Transverse colon (tissue), 4 donors: ENCODE results near the gene OR1S2. TPM values are rescaled to one million over a fixed set of nuclear protein-coding genes. Genes with fewer than 3 reads are reported as not detected.

Source experiments
- DNase-seq: peaks from one replicate; pipeline ENCODE4 v3.0.0-alpha.2; 2019
- H3K27ac ChIP-seq, 4 donors: fragments of 200-600 bp; sonication (generic); 2 replicates each; pipeline ENCODE4 v1.5.1; 2016 to 2018; ENCODE audit warnings: inconsistent platforms in 4 of 4
- H3K27me3 ChIP-seq: fragments of 200-600 bp; sonication (generic); 2 replicates; pipeline ENCODE4 v1.5.1; 2017; ENCODE audit warnings: inconsistent platforms
- H3K36me3 ChIP-seq, 4 donors: fragments of 200-600 bp; sonication (generic); 2 replicates each; pipeline ENCODE4 v1.5.1; 2017 to 2019; ENCODE audit warnings: inconsistent platforms in 4 of 4
- H3K4me1 ChIP-seq, 4 donors: fragments of 200-600 bp; sonication (generic); 2 replicates each; pipeline ENCODE4 v1.5.1; 2017 to 2020; ENCODE audit warnings: inconsistent platforms in 4 of 4
- H3K4me3 ChIP-seq, 4 donors: fragments of 200-600 bp; sonication (generic); 1 replicate in 1 of 4; 2 replicates in 3 of 4; pipeline versions ENCODE4 v1.5.1 to v1.6.1; 2017 to 2019; ENCODE audit warnings: inconsistent platforms in 4 of 4
- H3K9me3 ChIP-seq, 2 donors: fragments of 200-600 bp; sonication (generic); 2 replicates each; pipeline ENCODE4 v1.5.1; 2017 to 2019; ENCODE audit warnings: inconsistent platforms in 2 of 2
- EP300 ChIP-seq: sonication (generic); formaldehyde crosslinking; IDR thresholded peaks from one replicate; pipeline ENCODE4 v1.6.1; 2017; ENCODE audit warnings: antibody characterized with exemption, low read depth
- POLR2A ChIP-seq: fragments of 450-650 bp; IDR thresholded peaks from one replicate; pipeline ENCODE4 v1.6.1; 2016; ENCODE audit warnings: antibody characterized with exemption, mild to moderate bottlenecking, moderate library complexity
- POLR2AphosphoS5 ChIP-seq, 3 donors: sonication (generic); formaldehyde crosslinking; IDR thresholded peaks; one replicate each; pipeline ENCODE4 v1.6.1; 2016; ENCODE audit warnings: antibody characterized with exemption in 3 of 3
- WGBS, 2 donors: methylation state at CpG; one replicate each; pipeline ENCODE4 v1.1.5; 2018; ENCODE audit warnings: low coverage in 1 of 2; 5-methylcytosine and 5-hydroxymethylcytosine counted together
- in situ Hi-C, 4 donors: fragments of 200-750 bp; cut with MboI; loops; one replicate each; pipeline versions ENCODE4 v1.15.0 to v1.15.1; 2017; ENCODE audit warnings: low sequenced_read_pairs in 3 of 4, low pct_ligation_motif_present in 1 of 4, low pct_unique_long_range_greater_than_20kb in 1 of 4
- intact Hi-C: fragments of 100-400 bp; cut with DNase I; formaldehyde crosslinking; loops from one replicate; pipeline ENCODE4 v1.15.1; 2023; ENCODE audit warnings: low total_unique reads
- total RNA-seq, 4 donors: library from RNA; depleted of rRNA; stranded (reverse); fragments of >200 nt; gene quantifications; one replicate each; pipeline ENCODE4 v1.1.0, GENCODE V29; 2016
- TF ChIP-seq, protein P1 (sequence below), 5 experiments: fragments of 200-600 bp in 3 of 5; fragments of 450-650 bp in 2 of 5; sonication (generic) in 3 of 5; IDR thresholded peaks; 1 replicate in 2 of 5; 2 replicates in 3 of 5; pipeline ENCODE4 v1.5.1; 2016 to 2017; ENCODE audit warnings: antibody characterized with exemption in 5 of 5, inconsistent platforms in 3 of 5, mild to moderate bottlenecking in 2 of 5, moderate library complexity in 1 of 5

Gene OR1S2, protein sequence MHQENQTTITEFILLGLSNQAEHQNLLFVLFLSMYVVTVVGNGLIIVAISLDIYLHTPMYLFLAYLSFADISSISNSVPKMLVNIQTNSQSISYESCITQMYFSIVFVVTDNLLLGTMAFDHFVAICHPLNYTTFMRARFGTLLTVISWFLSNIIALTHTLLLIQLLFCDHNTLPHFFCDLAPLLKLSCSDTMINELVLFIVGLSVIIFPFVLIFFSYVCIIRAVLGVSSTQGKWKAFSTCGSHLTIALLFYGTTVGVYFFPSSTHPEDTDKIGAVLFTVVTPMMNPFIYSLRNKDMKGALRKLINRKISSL
- total RNA-seq: not detected

- intact Hi-C loops (no loop called here), in situ Hi-C loops (no loop called here)
- Histone ChIP-seq H3K4me1 (no peaks in the 10 kb centered on the region), H3K4me3 (no peak within 1 kb of the TSS), H3K36me3 (no peaks in the 10 kb centered on the region), H3K27me3 (no peaks in the 10 kb centered on the region), H3K9me3 (no peaks in the 10 kb centered on the region), H3K27ac (no peak within 1 kb of the TSS)
- TF ChIP-seq, protein P1, sequence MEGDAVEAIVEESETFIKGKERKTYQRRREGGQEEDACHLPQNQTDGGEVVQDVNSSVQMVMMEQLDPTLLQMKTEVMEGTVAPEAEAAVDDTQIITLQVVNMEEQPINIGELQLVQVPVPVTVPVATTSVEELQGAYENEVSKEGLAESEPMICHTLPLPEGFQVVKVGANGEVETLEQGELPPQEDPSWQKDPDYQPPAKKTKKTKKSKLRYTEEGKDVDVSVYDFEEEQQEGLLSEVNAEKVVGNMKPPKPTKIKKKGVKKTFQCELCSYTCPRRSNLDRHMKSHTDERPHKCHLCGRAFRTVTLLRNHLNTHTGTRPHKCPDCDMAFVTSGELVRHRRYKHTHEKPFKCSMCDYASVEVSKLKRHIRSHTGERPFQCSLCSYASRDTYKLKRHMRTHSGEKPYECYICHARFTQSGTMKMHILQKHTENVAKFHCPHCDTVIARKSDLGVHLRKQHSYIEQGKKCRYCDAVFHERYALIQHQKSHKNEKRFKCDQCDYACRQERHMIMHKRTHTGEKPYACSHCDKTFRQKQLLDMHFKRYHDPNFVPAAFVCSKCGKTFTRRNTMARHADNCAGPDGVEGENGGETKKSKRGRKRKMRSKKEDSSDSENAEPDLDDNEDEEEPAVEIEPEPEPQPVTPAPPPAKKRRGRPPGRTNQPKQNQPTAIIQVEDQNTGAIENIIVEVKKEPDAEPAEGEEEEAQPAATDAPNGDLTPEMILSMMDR (IDR thresholded peaks at IDR 0.05): no peak
- TF ChIP-seq POLR2AphosphoS5 (IDR thresholded peaks at IDR 0.05) (no peak), EP300 (no peak), POLR2A (no peak)
- no peak for DNase-seq
These were observed at the start of gene OR1S2 for GRCh38 chr11:58204042-58204441. TSS of gene OR1S2 (minus strand) at chr11:58204142. CDS start at chr11:58204142, 0 bp downstream.

DNA sequence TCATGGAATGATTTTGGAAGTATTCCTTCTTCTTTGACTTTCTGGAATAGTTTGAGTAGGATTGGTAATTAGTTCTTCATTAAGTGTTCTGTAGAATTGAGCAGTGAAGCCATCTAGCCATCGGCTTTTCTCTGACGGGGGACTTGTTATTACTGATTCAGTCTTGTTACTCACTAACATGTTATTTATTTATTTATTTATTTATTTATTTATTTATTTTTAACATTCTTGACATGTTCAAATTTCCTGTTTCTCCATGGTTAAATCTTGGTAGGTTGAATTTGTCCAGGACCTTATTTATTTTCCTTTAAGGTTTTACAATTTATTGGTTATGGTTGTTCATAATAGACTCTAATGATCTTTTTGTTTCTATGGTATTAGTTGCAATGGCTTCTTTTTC is 40.0 kb upstream of the OR1S2 start:
- Histone ChIP-seq H3K9me3 (peaks cover 0 to 9% of the 10 kb centered on the region in 2 donors), H3K4me1 (no peaks in the 10 kb centered on the region), H3K4me3 (no peak overlapping the region), H3K27ac (no peak overlapping the region), H3K36me3 (no peaks in the 10 kb centered on the region), H3K27me3 (no peaks in the 10 kb centered on the region)
- no peak for TF ChIP-seq EP300
- TF ChIP-seq, protein P1 (IDR thresholded peaks at IDR 0.05): no peak
- TF ChIP-seq POLR2A: no peak
- no peak for TF ChIP-seq POLR2AphosphoS5 (IDR thresholded peaks at IDR 0.05)
- 85 to 95% methylated on average over 2 of the region's 2 CpGs for WGBS, 2 donors
- no peak for DNase-seq
- in situ Hi-C loops: no loop called here
- intact Hi-C loops: no loop called here

GRCh38 chr11:58227956-58228615 is 24.1 kb upstream of the OR1S2 start:
- DNase-seq: no peak
- TF ChIP-seq, protein P1 (IDR thresholded peaks at IDR 0.05): no peak
- no peak overlapping the region for H3K27ac ChIP-seq
- H3K4me3 ChIP-seq: no peak overlapping the region
- no peaks in the 10 kb centered on the region for H3K27me3 ChIP-seq
- H3K4me1 ChIP-seq: peaks cover 0 to 9% (median 2%) of the 10 kb centered on the region in 4 donors
- in situ Hi-C loops (no loop called here), intact Hi-C loops (no loop called here)
- H3K36me3 ChIP-seq: no peaks in the 10 kb centered on the region
- no peaks in the 10 kb centered on the region for H3K9me3 ChIP-seq
- 93 to 97% methylated on average over 12 to 32 of the region's 32 CpGs for WGBS, 2 donors

GRCh38 chr11:58222721-58223120 is 18.8 kb upstream of the OR1S2 start:
- DNase-seq: no peak
- Histone ChIP-seq H3K27ac (no peak overlapping the region), H3K9me3 (no peaks in the 10 kb centered on the region), H3K4me3 (no peak overlapping the region), H3K4me1 (no peaks in the 10 kb centered on the region), H3K27me3 (no peaks in the 10 kb centered on the region), H3K36me3 (no peaks in the 10 kb centered on the region)
- TF ChIP-seq POLR2AphosphoS5 (IDR thresholded peaks at IDR 0.05): no peak
- no peak for TF ChIP-seq EP300
- no peak for TF ChIP-seq POLR2A
- TF ChIP-seq, protein P1 (IDR thresholded peaks at IDR 0.05): no peak
- WGBS, 2 donors: 70 to 88% methylated on average over 7 of the region's 7 CpGs
- in situ Hi-C loops: no loop called here
- intact Hi-C loops: no loop called here
